Neural cell (in vitro differentiated cells): ENCODE results near the gene COL25A1.

Experiments
- EP300 ChIP-seq: fragments of 450-650 bp; conservative IDR thresholded peaks from 2 replicates; pipeline ENCODE4 v1.6.1; 2014; ENCODE audit warnings: antibody characterized with exemption, mild to moderate bottlenecking, moderate library complexity; ENCODE audit not compliant: poor library complexity, severe bottlenecking
- MXI1 ChIP-seq: fragments of 450-650 bp; conservative IDR thresholded peaks from 2 replicates; pipeline ENCODE4 v1.6.1; 2014; ENCODE audit warnings: antibody characterized with exemption, mild to moderate bottlenecking; ENCODE audit not compliant: poor library complexity, severe bottlenecking
- RAD21 ChIP-seq: fragments of 450-650 bp; conservative IDR thresholded peaks from 2 replicates; pipeline ENCODE4 v1.6.1; 2014; ENCODE audit warnings: antibody characterized with exemption, mild to moderate bottlenecking, moderate library complexity
- TF ChIP-seq, protein P1 (sequence below): fragments of 450-650 bp; IDR thresholded peaks from 2 replicates; pipeline ENCODE4 v1.5.1; 2014; ENCODE audit warnings: antibody characterized with exemption, mild to moderate bottlenecking, moderate library complexity; ENCODE audit not compliant: poor library complexity, severe bottlenecking
- TF ChIP-seq, protein P2 (sequence below): IDR thresholded peaks from 2 replicates; pipeline ENCODE4 v1.6.1; 2012; ENCODE audit warnings: borderline replicate concordance

DNA sequence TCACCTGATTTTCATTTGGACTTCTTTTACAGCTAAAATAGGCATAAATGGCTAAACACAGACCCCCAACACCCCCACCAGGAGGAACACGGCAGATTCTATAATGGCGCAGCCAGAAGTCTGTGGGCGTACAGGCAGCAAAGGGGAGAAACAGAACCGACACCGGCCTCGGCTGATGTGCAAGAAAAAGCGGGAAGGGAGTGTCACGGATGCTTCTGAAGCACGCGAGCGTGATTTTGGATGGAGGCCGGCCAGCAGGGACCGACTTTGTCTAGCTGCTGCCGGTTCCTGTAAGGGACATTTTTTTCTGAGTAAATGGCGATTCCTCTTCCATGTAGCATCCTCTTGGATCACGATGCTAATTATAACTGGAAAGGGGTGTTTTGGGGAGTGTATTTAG is 514.7 kb downstream of the COL25A1 start:
- TF ChIP-seq, protein P1, sequence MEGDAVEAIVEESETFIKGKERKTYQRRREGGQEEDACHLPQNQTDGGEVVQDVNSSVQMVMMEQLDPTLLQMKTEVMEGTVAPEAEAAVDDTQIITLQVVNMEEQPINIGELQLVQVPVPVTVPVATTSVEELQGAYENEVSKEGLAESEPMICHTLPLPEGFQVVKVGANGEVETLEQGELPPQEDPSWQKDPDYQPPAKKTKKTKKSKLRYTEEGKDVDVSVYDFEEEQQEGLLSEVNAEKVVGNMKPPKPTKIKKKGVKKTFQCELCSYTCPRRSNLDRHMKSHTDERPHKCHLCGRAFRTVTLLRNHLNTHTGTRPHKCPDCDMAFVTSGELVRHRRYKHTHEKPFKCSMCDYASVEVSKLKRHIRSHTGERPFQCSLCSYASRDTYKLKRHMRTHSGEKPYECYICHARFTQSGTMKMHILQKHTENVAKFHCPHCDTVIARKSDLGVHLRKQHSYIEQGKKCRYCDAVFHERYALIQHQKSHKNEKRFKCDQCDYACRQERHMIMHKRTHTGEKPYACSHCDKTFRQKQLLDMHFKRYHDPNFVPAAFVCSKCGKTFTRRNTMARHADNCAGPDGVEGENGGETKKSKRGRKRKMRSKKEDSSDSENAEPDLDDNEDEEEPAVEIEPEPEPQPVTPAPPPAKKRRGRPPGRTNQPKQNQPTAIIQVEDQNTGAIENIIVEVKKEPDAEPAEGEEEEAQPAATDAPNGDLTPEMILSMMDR = no peak
- TF ChIP-seq MXI1 (no peak), EP300 (no peak), RAD21 (no peak)
- TF ChIP-seq, protein P2, sequence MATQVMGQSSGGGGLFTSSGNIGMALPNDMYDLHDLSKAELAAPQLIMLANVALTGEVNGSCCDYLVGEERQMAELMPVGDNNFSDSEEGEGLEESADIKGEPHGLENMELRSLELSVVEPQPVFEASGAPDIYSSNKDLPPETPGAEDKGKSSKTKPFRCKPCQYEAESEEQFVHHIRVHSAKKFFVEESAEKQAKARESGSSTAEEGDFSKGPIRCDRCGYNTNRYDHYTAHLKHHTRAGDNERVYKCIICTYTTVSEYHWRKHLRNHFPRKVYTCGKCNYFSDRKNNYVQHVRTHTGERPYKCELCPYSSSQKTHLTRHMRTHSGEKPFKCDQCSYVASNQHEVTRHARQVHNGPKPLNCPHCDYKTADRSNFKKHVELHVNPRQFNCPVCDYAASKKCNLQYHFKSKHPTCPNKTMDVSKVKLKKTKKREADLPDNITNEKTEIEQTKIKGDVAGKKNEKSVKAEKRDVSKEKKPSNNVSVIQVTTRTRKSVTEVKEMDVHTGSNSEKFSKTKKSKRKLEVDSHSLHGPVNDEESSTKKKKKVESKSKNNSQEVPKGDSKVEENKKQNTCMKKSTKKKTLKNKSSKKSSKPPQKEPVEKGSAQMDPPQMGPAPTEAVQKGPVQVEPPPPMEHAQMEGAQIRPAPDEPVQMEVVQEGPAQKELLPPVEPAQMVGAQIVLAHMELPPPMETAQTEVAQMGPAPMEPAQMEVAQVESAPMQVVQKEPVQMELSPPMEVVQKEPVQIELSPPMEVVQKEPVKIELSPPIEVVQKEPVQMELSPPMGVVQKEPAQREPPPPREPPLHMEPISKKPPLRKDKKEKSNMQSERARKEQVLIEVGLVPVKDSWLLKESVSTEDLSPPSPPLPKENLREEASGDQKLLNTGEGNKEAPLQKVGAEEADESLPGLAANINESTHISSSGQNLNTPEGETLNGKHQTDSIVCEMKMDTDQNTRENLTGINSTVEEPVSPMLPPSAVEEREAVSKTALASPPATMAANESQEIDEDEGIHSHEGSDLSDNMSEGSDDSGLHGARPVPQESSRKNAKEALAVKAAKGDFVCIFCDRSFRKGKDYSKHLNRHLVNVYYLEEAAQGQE = no peak
